Measurements from ENCODE around the gene SERINC4.

SERINC4 gene

DNA sequence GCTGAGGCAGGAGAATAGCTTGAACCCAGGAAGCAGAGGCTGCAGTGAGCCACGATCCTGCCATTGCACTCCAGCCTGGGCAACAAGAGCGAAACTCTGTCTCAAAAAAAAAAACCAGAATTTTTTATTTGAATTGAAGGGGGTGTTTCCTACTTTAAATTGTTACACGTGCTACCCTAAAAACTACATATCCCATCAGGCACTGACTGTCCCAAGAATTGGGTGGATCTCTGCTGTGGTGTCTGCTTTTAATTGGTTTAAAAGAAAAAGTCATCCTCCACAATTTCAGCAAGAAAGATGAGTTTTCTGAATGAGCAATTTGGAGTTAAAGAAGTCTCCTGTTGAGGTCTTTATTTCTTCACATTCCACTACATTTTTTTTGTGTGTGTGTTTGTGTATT, 51.6 kb downstream of the SERINC4 start:
- no peak for DNase-seq

GRCh38 chr15:43746903-43747309, 53.1 kb downstream of the SERINC4 start:
- peak; percentile 61 for DNase-seq

GRCh38 chr15:43746245-43746902, 53.6 kb downstream of the SERINC4 start, which contains the start of gene PDIA3:
Gene PDIA3, plus strand, starts transcription at chr15:43746438. Its CDS starts 102 bp downstream, at chr15:43746540.
- peak; percentile 98 for DNase-seq

Data from islet precursor cell (in vitro differentiated cells).